Astrocyte of the spinal cord (primary cell): ENCODE results near the gene TRIM7.
"Not testable (repeated sequence)": the region's sequence is repeated elsewhere in the genome, so short reads cannot be mapped to it uniquely, and the experiment has no call there.

Experiments
- DNase-seq: peaks from one replicate; pipeline ENCODE4 v3.0.0; 2011; ENCODE audit warnings: low read depth, low spot score
- H3K4me3 ChIP-seq: 2 replicates; pipeline ENCODE4 v1.5.1; 2011; ENCODE audit warnings: low read depth, mild to moderate bottlenecking, low read length, moderate library complexity
- CTCF ChIP-seq: IDR thresholded peaks from 2 replicates; pipeline ENCODE4 v1.5.1; 2012; ENCODE audit warnings: low read depth, mild to moderate bottlenecking, low read length, inconsistent platforms
- in situ Hi-C: cut with HindIII; loops from 2 replicates; pipeline ENCODE4 v1.10.0; 2017; ENCODE audit warnings: low sequenced_read_pairs

Gene TRIM7

DNA sequence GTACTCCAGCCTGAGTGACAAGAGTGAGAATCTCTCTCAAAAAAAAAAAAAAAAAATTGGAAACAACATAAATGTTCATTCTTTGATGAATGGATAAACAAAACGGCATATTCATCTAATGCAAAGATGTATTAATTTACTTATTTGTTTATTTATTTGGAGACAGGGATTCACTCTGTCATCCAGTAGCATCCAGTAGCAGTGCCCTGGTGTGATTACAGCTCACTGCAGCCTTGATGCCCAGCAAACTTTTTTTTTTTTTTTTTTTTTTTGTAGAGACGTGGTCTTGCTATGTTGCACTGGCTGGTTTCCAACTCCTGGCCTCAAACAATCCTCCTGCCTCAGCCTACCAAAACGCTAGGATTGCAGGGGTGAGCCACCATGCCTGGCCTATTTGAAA, 33.2 kb downstream of the TRIM7 start:
- no peak for DNase-seq
- no peak for TF ChIP-seq CTCF
- in situ Hi-C loops, result no loop called here
- H3K4me3 ChIP-seq, result no peak overlapping the region

DNA sequence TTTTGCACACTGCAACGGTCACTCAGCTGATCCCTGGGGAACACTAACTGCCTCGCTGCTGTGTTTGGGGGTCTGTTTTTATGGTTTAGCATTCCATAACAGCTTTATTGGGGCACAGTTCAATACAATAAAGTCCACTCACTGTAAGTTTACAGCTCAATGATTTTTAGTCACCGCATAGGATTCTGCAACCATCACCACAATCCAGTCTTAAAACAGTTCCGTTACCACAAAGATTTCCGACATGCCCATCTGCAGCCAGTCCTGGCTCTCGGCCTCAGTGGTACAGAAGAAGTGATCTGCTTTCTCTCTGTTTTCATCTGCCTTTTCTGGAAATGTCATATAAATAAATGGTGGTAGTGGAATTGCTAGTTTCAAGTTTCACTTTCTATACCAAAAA, 34.0 kb downstream of the TRIM7 start:
- H3K4me3 ChIP-seq, result no peak overlapping the region
- no peak for TF ChIP-seq CTCF
- in situ Hi-C loops, result no loop called here
- peak; percentile 57 for DNase-seq

DNA sequence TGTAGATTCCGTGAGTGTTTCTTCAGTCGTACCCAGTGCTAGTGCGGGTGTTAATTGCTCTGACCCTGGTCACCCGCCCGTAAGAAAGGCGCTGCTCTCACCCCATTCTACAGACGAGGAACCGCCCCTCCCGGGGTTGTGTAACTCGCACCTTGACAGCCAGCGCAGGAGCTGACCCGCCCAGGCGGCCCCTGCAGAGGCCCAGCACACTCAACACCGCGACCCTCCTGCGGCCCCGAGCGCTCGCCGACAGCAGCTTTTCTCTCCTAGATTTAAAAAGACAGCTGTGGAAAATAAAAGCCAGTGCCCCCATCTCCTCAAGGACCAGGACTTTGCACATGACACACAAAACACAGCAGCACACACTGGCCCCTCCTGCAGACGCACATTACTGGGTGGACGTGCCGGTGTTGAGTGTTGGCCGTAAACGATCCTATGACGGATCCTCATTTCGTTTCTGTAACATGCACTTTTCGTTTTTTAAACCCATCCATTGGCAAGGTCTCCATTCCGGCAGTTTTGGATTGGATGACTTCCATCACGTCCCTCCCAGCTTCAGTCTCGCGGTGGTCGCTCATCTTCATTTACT, 34.7 kb downstream of the TRIM7 start:
- H3K4me3 ChIP-seq, result peak overlapping the region; percentile 35
- no peak for DNase-seq
- in situ Hi-C loops, result no loop called here
- TF ChIP-seq CTCF, result no peak

DNA sequence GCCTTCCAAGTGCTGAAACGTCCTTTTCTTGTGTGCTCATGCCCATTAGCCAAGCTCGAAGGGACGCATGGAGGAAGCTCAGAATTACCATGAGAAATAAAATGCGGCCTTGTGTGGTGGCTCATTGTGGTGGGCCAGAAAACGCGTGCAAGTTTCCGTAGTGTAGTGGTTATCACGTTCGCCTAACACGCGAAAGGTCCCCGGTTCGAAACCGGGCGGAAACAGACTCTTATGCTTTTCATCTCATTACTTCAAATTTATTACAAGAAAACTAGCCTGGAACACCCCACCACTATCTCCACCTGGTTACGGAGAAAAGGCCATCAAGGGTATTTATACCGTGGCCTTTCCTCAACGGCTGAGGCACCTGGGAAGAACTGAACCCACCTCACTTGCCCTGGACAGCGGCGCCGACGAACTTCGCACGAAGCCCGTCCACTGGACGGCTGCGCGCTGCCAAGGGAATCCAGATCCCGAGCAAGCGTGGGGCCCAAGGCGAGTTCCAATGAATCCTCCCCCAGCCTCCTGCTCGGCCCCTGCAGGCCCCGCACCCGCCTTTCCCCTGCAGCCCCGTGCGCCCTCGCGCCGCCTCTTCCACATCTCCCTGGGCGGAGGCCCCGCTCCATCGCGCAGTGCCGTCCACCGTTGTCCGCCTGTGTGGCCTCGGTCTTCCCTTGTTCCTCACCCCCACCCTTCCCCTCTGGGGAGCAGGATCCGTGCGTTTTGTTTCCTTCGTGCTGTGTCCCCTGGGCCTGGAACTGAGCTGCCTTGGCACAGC, 35.3 kb downstream of the TRIM7 start:
- in situ Hi-C loops, result not testable (repeated sequence)
- DNase-seq, result peak; percentile 73
- peak overlapping the region; percentile 35 for H3K4me3 ChIP-seq

DNA sequence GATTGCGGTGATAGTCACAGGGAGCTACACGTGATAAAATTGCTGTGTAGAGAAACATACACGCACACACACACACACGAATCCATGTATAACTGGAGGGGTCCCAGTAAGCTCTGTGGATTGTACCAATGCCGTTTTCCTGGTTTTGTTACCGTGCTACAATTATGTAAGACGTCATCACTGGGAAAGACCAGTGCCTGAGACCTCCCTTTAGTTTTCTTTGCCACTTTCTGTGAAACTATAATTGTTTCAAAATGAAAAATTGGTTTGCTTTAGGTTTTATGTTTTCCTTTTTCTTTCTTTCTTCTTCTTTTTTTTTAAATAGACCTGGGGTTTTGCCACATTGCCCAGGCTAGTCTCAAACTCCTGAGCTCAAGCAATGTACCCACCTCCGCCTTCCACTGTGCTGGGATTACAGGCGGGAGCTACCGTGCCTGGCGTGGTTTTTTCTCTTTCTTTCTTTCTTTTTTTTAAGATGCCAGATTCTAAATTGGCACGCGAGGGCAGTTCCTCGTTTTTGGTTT, 36.3 kb downstream of the TRIM7 start:
- in situ Hi-C loops, result no loop called here
- DNase-seq, result no peak
- no peak for TF ChIP-seq CTCF
- H3K4me3 ChIP-seq, result no peak overlapping the region

DNA sequence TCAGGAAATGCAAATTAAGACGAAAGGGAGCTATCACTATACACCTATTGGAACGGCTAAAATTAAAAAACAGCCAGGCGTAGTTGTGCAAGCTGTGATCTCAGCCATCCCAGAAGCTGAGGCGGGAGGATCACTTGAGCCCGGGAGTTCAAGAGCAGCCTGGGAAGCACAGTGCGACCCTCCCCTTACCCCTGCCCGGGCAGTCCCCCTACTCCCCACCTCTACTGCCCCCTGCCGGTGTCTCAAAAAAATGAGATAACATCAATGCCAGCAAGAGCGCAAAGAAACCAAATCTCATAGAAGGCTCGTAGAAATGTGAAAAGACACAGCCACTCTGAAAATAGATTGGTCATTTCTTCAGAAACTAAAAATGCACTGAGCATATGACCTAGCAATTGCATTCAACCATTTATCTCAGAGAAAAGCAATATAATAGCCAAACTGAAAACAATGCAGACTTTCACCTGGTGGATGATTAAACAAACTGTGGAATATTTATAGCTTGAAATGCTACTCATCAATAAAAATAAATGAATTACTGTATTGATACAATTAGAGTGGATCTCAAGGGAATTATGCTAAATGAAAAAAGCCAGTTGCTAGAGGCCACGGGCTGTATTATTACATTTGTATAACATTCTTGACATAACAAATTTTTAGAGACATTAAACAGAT, 37.0 kb downstream of the TRIM7 start:
- no peak overlapping the region for H3K4me3 ChIP-seq
- in situ Hi-C loops, result no loop called here
- DNase-seq, result no peak
- TF ChIP-seq CTCF, result peak; percentile 41
